GM21529 (cell line): ENCODE data around the gene MAN2A2.
"Not testable (repeated sequence)": the region's sequence is repeated elsewhere in the genome, so short reads cannot be mapped to it uniquely, and the experiment has no call there.

Source experiments
- ATAC-seq: cut with Tn5 transposase; IDR thresholded peaks from one replicate; pipeline ENCODE4 v1.9.1; 2021; ENCODE audit not compliant: unreplicated experiment

MAN2A2 gene

DNA sequence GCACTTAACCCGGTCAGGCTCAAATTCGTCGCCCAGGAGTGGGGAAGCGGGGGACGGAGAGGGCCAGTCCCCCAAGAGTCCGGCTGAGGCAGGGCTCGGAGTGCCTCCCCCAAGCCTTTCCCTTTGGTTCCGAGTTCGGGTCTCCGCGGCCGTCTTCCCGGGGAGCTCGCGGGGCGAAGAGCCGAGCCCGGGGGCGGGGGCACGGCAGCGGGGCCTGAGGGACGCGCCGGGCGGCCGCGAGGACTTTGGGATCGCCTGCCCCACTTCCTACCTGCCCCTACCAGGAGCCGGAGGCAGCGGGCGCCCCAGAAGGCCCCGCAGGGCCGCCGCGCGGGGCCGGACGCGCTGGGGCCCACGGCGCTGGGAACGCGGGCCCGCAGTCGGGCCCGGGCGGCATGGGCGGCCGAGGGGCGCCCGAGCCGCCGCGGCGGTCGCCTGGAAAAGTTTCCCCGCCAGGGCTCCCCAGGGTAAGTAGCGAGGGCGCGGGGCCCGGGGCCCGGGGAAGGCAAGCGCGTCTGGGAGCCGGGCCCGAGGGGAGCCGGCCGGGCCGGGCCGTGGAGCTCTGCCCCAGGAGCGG lies 31.9 kb upstream of the MAN2A2 start:
- ATAC-seq: no peak

DNA sequence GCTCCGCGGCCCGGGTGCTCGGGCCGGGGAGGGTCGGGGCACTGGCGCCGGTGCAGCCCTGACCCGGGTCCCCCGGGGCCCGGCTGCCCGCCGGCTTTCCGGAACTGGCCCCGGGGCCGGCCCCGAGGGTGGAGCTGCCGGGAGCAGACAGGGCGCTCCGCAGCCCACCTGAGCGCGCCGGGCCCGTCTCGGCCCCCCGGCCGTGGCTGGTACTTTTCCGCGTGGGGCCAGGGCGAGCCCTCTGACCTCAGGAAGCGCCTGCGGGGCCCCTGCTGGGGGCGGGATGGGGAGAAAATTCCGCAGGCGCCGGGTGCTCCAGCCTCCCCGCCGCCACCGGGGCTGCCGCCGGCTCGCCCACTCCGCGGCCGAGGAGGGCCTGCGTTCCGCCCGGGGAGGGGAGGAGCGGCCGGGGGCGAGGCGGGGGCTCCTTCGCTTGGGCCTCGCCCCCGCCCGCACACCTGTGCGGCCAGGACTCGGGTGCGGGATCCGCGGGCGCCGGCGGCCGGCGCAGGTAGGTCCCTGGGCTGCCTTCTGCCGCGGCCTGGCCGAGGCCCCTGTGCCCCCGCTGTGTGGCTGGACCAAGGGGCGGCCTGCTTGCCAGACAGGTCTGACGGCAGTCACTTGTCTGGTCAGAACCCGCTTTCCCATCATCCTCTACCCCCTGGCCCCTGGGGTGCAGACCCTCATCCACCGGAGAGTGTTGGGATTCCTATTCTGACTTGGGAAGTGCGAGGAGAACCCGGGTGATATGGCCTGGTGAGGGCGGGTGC lies 31.2 kb upstream of the MAN2A2 start:
- ATAC-seq: no peak

DNA sequence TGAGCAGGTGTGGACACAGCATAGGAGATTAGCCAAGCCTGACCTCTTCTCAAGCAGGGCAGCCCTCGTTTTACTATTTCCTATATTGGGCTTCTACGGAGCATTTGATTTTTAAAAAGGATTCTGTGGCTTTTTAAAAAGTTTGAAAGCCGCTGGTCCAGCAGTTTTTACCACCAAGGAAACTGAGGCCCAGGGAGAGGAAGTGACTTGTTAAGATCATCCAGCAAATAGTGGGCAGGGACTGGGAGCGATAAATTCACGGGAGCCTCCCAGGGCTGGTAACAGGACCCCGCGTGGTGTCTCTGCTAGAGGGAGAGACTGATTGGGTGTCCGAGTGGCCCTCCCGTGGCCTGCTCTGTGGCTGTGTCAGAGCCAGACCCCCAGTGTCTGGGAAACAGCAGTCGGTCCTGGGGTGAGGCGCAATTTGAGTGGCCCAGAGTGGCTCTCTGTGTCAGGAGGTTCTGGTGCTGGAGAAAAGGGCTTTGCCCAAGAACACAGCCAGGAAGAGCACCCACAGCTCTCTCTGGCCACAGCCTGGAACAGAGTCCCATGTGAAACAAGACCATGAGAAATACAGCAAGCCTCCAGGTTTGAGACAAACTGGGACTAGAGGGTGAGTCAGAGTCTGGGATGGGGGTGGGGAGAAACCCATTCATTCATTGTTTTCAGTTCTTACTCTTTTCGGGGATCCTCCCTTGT lies 30.5 kb upstream of the MAN2A2 start:
- ATAC-seq: peak; percentile 32

DNA sequence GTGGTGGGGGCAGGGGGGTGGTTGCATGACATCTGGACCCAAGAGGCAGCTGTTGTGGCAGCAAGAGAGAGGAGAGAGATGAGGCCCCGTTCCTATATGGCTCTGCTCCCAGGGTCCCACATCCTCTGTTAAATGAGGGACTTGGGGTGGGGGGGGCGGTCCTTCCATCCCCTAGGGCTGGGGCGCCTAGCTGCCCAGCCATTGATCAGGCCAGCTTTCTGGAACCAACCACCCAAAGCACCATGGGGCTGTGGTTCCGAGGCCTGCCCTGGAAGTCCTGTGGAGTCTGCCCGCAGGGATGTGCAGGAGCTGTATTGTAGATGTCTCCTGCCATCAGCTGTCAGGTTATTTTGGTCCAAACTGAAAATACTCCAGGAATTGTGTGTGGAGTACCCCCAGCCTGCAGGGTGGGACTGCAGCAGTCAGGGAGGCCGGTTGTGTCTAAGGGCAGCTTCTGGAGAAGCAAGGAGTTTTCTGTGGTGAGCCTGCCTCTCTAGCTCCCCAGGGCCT lies 29.6 kb upstream of the MAN2A2 start:
- no peak for ATAC-seq

DNA sequence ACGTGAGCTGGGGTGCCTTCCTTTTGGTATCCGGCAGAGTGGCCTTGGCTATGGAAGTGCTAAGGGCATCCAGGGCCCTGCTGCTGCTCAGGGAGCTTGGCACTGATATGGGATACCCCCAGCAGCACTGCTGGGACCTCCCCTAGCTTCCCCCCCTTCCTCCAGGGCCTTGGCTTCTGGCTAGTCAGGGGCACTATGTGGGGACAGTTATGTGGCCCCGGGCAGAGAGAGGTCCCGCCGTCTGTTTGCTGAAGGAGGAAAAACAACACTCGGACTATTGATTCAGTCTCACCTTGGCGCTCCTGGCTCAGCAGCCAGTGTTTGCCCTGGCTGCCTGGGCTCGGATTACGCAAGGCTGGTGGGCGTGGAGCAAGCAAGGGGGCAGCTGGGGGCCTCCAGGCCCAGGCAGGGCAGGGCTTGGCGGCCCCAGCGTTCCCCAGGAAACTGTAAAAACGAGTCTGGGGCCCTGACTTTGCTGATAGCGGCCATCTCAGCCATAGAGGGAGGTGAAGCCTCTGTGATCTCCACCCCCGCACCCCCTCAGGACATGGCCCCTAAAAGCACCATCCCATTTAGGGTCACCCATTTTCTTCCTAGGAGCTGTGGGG lies 29.0 kb upstream of the MAN2A2 start:
- no peak for ATAC-seq

DNA sequence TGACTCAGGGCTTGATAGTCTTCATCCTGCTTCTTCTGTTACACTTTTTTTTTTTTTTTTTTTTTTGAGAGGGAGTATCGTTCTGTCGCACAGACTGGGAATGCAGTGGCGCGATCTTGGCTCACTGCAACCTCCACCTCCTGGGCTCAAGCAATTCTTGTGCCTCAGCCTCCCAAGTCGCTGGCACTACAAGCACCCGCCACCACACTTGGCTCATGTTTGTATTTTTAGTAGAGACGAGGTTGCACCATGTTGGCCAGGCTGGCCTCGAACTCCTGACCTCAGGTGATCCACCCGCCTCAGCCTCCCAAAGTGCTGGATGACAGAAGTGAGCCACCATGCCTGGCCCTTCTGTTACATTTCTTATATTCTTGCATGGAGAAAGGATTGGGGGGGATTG lies 28.1 kb upstream of the MAN2A2 start:
- ATAC-seq: not testable (repeated sequence)

DNA sequence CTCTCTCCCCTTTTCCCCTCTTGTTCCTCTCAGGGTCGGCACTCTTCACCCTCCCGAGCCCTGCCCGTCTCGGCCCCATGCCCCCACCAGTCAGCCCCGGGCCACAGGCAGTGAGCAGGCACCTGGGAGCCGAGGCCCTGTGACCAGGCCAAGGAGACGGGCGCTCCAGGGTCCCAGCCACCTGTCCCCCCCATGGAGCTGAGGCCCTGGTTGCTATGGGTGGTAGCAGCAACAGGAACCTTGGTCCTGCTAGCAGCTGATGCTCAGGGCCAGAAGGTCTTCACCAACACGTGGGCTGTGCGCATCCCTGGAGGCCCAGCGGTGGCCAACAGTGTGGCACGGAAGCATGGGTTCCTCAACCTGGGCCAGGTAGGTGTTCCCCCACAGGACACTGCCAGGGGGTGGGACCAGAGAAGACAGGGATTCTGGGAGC lies 27.5 kb upstream of the MAN2A2 start:
- no peak for ATAC-seq

DNA sequence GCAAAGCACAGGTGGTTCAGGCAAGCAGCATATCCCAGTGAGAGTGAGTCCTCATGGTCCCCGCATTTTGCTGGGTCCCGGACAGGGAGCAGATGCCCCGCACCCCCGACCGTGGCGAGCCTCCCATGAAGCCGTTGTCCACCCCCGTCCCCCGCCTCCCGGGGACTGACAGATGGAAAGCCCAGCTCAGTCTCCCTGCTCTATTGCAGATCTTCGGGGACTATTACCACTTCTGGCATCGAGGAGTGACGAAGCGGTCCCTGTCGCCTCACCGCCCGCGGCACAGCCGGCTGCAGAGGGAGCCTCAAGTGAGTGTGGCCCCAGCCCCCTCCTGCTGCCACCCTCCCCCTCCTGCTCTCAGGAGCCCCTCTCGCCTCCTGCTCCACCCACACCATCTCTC lies 27.1 kb upstream of the MAN2A2 start:
- no peak for ATAC-seq

DNA sequence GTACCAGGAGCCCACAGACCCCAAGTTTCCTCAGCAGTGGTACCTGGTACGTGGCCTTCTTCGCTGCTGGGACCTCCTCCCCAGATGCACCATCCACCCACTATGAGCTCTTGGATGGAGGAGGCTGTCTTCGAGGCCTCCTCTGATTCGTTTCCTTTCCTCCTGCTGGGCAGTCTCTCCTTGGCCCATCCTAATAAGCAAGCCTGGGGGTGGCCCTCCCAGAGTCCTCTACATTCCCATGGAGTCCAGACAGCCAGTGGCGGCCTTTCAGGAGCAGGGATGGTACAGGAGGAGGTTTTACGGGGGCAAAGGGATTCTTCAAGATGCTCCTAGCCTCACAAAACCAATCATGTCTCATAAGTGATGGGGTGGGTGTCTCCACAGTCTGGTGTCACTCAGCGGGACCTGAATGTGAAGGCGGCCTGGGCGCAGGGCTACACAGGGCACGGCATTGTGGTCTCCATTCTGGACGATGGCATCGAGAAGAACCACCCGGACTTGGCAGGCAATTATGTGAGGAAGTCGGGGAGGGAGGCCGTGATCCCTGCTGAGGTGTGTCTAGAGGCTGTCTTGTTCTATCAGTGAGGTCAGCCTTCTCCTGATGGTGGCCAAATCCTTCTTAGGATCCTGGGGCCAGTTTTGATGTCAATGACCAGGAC lies 26.5 kb upstream of the MAN2A2 start:
- no peak for ATAC-seq

DNA sequence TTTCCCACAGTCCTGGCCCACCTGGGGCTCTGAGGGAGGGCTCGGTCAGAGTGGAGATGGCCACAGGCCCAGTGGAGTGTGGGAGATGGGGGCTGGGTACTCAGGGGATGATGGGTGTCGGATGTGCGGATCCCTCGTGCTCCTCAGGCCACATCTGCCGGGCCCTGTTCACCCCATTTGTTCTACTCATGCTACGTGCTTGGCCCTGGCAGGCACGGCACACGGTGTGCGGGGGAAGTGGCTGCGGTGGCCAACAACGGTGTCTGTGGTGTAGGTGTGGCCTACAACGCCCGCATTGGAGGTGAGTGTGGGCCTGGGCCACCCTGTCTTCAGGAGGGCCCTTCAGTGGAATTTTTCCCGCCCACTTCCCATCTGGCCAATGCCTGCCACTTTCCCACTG lies 25.8 kb upstream of the MAN2A2 start:
- no peak for ATAC-seq

DNA sequence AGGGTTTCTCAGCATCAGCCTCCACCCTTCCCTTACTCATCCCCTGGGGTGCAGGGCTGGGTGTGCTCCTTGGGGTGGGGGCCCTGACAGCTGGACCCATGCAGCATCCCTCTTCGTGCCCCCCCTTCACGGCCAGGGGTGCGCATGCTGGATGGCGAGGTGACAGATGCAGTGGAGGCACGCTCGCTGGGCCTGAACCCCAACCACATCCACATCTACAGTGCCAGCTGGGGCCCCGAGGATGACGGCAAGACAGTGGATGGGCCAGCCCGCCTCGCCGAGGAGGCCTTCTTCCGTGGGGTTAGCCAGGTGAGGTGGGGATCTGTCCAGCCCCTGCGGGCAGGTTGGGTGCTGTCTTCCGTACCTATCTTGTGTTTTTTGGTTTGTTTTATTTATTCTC lies 25.1 kb upstream of the MAN2A2 start:
- no peak for ATAC-seq

DNA sequence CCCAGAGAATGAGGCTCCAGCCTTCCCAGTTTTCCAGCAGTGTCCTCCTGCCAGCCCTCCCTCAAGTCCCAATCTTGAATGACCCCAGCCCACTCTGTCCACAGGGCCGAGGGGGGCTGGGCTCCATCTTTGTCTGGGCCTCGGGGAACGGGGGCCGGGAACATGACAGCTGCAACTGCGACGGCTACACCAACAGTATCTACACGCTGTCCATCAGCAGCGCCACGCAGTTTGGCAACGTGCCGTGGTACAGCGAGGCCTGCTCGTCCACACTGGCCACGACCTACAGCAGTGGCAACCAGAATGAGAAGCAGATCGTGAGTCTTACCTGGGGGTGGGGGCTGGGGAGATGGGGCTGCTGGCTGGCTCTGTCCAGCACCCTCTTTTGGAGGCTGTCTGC lies 24.4 kb upstream of the MAN2A2 start:
- ATAC-seq: no peak

DNA sequence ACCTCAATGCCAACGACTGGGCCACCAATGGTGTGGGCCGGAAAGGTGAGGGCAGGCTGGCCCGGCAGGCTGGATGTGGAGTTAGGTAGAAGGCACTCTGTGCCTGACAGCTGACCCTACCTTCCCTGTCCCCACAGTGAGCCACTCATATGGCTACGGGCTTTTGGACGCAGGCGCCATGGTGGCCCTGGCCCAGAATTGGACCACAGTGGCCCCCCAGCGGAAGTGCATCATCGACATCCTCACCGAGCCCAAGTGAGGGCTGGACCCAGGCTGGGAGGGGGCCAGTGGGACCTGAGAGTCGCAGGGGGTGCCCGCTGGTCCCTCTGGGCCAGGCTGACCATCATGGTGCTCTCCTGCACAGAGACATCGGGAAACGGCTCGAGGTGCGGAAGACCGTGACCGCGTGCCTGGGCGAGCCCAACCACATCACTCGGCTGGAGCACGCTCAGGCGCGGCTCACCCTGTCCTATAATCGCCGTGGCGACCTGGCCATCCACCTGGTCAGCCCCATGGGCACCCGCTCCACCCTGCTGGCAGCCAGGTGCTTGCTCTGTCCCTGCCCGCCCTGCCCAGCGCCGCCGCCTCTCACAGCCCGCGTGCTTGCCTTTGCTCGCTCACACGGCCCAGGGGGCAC lies 23.3 kb upstream of the MAN2A2 start:
- ATAC-seq: no peak

DNA sequence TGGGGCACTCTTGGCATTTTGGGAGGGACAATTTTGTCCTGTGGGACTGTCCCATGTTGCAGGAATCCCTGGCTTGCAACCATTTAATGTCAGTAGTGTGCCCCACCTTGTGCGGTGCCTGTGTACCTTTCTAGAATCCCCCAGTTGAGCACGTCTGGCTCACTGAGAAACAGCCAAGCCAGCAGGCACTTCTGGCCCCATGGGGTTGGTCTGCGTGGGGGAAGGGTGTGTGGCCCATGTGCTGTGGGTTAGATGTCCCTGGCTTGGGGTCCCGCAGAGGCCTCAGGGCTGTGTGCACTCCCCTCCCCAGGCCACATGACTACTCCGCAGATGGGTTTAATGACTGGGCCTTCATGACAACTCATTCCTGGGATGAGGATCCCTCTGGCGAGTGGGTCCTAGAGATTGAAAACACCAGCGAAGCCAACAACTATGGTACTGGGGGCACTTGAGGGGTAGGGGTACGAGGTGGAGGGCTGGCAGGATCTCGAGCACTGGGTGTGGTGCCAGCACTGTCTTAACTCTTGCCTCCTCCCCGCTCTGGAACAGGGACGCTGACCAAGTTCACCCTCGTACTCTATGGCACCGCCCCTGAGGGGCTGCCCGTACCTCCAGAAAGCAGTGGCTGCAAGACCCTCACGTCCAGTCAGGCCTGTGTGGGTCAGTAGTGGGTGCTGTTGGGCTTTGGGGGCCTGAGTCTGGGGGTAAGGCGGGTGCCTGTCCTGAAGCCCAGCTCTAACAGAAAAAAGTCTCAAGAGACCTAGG lies 22.5 kb upstream of the MAN2A2 start:
- no peak for ATAC-seq

DNA sequence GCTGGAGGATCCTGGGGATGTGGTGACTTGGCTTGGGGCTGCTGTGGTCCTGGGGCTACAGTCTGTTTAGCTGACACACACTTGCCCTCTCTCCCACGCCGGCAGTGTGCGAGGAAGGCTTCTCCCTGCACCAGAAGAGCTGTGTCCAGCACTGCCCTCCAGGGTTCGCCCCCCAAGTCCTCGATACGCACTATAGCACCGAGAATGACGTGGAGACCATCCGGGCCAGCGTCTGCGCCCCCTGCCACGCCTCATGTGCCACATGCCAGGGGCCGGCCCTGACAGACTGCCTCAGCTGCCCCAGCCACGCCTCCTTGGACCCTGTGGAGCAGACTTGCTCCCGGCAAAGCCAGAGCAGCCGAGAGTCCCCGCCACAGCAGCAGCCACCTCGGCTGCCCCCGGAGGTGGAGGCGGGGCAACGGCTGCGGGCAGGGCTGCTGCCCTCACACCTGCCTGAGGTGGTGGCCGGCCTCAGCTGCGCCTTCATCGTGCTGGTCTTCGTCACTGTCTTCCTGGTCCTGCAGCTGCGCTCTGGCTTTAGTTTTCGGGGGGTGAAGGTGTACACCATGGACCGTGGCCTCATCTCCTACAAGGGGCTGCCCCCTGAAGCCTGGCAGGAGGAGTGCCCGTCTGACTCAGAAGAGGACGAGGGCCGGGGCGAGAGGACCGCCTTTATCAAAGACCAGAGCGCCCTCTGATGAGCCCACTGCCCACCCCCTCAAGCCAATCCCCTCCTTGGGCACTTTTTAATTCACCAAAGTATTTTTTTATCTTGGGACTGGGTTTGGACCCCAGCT lies 21.7 kb upstream of the MAN2A2 start:
- no peak for ATAC-seq

DNA sequence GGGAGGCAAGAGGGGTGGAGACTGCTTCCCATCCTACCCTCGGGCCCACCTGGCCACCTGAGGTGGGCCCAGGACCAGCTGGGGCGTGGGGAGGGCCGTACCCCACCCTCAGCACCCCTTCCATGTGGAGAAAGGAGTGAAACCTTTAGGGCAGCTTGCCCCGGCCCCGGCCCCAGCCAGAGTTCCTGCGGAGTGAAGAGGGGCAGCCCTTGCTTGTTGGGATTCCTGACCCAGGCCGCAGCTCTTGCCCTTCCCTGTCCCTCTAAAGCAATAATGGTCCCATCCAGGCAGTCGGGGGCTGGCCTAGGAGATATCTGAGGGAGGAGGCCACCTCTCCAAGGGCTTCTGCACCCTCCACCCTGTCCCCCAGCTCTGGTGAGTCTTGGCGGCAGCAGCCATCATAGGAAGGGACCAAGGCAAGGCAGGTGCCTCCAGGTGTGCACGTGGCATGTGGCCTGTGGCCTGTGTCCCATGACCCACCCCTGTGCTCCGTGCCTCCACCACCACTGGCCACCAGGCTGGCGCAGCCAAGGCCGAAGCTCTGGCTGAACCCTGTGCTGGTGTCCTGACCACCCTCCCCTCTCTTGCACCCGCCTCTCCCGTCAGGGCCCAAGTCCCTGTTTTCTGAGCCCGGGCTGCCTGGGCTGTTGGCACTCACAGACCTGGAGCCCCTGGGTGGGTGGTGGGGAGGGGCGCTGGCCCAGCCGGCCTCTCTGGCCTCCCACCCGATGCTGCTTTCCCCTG lies 21.0 kb upstream of the MAN2A2 start:
- ATAC-seq: no peak

DNA sequence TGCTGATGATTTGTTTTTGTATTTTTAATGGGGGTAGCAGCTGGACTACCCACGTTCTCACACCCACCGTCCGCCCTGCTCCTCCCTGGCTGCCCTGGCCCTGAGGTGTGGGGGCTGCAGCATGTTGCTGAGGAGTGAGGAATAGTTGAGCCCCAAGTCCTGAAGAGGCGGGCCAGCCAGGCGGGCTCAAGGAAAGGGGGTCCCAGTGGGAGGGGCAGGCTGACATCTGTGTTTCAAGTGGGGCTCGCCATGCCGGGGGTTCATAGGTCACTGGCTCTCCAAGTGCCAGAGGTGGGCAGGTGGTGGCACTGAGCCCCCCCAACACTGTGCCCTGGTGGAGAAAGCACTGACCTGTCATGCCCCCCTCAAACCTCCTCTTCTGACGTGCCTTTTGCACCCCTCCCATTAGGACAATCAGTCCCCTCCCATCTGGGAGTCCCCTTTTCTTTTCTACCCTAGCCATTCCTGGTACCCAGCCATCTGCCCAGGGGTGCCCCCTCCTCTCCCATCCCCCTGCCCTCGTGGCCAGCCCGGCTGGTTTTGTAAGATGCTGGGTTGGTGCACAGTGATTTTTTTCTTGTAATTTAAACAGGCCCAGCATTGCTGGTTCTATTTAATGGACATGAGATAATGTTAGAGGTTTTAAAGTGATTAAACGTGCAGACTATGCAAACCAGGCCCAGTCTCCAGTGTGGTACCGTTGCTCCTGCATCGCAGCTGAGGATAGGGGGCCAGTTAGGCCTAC lies 20.1 kb upstream of the MAN2A2 start:
- ATAC-seq: no peak

DNA sequence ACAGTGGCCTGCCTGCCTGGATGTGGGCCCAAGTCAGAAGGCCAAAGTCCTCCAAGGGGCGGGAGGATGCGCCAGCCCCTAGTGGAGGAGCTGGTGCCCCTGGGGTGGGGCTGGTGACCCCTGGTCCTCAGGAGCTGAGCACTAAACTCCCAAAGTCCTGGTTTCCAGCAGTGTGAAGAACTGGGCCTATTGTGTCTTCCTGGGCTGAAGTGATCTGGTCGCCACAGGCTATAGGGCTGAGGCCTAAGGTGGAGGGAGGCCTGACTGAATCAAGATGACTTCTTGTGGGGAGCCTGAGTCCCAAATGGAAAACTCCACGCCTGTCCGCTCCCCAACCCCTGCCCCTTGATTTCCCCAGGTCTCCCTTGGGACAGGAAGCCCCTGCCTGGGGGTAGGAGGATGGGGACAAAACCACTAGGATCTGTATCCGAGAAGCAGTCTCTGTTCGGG lies 19.6 kb upstream of the MAN2A2 start:
- ATAC-seq: no peak
